HFF-Myc (cell line): ENCODE measurements around the gene SLC38A8.

Source experiments
- DNase-seq: peaks from one replicate; pipeline ENCODE4 v3.0.0-alpha.2; 2011; ENCODE audit warnings: low read depth; ENCODE audit errors: extremely low read depth
- H3K4me3 ChIP-seq: replicated peaks from 2 replicates; pipeline ENCODE4 v1.5.1; 2011; ENCODE audit warnings: low read depth, mild to moderate bottlenecking, control low read depth, low read length
- TF ChIP-seq, protein P1 (sequence below): IDR thresholded peaks from 2 replicates; pipeline ENCODE4 v1.5.1; 2012; ENCODE audit warnings: mild to moderate bottlenecking, low read depth, low read length, control low read depth; ENCODE audit errors: missing control alignments

SLC38A8 gene

DNA sequence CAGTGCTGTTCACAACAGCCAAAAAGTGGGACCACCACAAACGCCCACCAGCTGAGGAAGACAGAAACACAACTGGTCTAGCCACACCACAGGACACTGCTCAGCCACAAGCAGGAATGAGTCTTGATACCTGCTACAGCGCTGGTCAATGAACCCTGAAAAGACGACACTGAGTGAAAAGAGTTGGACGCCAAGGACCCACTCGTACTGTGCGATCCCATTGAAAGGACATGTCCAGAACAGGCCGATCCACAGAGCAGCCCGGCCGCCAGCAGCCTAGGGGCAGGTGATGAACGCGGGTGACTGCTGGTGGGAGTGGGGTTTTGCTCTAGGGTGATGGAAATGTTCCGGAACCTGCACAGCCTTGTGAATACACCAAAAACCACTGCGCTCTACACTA, 10.6 kb upstream of the SLC38A8 start:
- H3K4me3 ChIP-seq, result no peak overlapping the region
- DNase-seq, result no peak
- TF ChIP-seq, protein P1, sequence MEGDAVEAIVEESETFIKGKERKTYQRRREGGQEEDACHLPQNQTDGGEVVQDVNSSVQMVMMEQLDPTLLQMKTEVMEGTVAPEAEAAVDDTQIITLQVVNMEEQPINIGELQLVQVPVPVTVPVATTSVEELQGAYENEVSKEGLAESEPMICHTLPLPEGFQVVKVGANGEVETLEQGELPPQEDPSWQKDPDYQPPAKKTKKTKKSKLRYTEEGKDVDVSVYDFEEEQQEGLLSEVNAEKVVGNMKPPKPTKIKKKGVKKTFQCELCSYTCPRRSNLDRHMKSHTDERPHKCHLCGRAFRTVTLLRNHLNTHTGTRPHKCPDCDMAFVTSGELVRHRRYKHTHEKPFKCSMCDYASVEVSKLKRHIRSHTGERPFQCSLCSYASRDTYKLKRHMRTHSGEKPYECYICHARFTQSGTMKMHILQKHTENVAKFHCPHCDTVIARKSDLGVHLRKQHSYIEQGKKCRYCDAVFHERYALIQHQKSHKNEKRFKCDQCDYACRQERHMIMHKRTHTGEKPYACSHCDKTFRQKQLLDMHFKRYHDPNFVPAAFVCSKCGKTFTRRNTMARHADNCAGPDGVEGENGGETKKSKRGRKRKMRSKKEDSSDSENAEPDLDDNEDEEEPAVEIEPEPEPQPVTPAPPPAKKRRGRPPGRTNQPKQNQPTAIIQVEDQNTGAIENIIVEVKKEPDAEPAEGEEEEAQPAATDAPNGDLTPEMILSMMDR, result no peak

DNA sequence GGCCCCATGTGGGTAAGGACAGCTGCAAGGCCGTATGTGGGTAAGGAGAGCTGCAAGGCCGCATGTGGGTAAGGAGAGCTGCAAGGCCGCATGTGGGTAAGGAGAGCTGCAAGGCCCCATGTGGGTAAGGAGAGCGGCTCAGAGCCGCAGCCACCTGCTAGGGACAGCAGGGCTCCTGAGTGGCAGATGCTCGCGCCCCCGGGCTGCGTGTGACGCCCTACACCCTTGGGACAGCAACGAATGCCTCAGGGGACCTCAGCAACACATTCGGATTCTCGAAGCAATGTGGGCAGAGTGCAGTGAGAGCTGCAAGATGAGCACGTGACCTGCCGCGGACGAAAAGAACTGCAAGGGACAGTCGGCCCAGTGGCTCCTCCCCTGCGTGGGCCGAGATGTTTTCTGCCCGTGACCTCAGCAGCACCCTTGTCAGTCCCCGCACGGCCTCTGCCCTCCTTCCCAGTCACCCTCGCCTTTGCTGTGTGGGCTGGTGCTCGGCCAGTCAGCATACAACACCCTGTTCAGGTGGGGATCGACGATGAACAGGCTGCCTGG, 9.6 kb upstream of the SLC38A8 start:
- DNase-seq, result no peak
- TF ChIP-seq, protein P1, result no peak
- H3K4me3 ChIP-seq, result no peak overlapping the region

DNA sequence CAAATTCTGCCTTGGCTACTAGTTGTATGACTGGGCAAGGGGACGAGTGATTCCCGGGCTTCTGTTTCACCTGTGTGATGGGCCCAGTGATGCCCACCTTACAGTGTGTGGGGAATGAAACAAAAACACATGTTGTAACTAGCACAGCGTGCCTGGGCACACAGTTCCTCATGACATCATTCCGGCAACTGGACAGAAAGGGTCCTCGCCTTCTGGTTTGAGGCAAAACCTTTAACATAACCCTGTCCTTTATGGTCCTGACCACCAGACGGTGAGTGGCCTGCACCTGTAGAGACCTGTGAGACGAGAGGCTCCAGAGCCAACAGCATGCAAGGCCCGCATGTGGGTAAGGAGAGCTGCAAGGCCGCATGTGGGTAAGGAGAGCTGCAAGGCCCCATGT, 7.7 kb upstream of the SLC38A8 start:
- TF ChIP-seq, protein P1, result no peak
- no peak overlapping the region for H3K4me3 ChIP-seq
- no peak for DNase-seq

DNA sequence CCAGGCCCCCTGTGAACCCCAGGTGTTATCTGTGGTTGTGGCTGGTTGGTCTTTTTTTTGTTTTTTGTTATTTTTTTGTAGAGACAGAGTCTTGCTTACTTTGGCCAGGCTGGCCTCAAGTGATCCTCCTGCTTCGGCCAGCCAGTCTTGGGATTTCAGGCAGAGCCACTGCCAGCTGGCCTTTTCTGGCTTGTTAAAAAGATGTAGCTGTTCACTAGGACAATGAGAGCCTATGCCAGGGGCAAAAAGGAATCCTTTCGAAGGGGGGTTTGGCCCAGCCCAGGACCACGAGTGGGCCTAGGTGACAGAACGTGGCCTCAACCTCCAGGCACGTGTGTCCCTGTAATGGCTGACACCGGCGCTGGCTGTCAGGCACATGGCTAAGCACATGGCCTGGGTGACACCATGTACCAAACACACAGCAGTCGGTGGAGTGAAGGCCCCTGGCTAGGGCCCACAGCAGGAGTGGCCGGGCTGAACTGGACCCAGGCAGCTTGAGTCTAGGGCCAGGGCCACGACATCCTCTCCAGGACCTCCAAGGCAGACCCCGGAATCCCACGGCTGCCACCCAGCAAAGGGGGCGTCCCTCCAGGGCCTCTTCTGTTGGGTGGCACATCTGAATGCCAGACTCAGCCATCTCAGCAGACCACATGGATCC, 6.9 kb upstream of the SLC38A8 start:
- TF ChIP-seq, protein P1, result no peak

DNA sequence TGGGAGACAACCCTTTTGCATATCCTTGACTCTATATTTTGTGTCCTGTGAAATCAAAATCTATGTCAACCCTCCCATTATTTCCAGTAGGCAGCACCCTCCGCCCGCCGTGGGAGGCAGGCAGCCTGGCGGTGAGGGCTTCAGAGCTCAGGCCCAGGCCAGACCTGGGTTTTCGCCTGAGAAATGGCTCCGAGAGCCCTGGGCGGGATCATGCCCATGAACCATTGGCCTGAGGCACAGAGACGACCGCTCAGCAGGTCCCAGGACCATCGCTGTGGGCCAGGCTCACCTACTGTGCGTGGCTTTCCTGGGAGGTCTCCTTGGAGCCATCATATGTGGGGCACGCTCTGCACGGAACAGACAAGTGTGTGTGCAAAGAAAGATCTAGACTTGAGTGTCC, 6.3 kb upstream of the SLC38A8 start:
- H3K4me3 ChIP-seq, result no peak overlapping the region
- TF ChIP-seq, protein P1, result no peak
- DNase-seq, result no peak

More for the DNA sequence above, 6.9 kb upstream of the SLC38A8 start:
- no peak for DNase-seq
- no peak overlapping the region for H3K4me3 ChIP-seq

DNA sequence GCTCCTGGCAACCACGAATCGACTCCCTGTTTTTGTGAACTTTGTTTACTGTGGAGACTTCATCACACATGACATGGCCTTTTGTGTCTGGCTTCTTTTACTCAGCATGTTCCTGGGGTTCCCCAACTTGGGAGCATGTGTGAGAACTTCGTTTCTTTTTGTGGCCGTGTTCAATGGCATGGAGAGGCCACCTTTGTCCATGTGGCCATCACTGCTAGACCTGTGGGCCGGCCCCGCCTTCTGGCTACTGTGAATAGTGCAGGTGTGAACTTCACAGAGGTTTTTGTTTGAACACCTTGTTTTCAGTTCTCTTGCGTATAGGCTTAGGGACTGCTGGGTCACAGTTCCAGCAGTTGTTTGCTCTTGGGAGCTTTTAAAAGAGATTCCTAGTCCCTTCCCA, 5.7 kb upstream of the SLC38A8 start:
- no peak for DNase-seq
- TF ChIP-seq, protein P1, result no peak
- H3K4me3 ChIP-seq, result no peak overlapping the region
